Measurements from ENCODE around the gene MBNL1.

The MBNL1 gene

GRCh38 chr3:152271501-152272236 is 2.9 kb downstream of the MBNL1 start:
- peaks cover 60% of the 10 kb centered on the region for H3K36me3 Mint-ChIP-seq
- CTCF ChIA-PET, result interaction anchor here (2.6 kb wide), 1 partner anchor 28 kb away, joined by 8 read pairs; no protein-coding TSS in a partner anchor
- H3K4me1 Mint-ChIP-seq, result peaks cover 48% of the 10 kb centered on the region
- no peaks in the 10 kb centered on the region for H3K9me3 Mint-ChIP-seq
- H3K27me3 Mint-ChIP-seq, result no peaks in the 10 kb centered on the region
- peak overlapping the region; percentile 98 for H3K27ac Mint-ChIP-seq
- H3K4me3 Mint-ChIP-seq, result peak overlapping the region; percentile 95
- no peak for DNase-seq

- Mint-ChIP-seq H3K4me3 (peak overlapping the region; percentile 95), H3K27ac (peak overlapping the region; percentile 78), H3K36me3 (peaks cover 54% of the 10 kb centered on the region), H3K9me3 (no peaks in the 10 kb centered on the region), H3K4me1 (peaks cover 44% of the 10 kb centered on the region), H3K27me3 (no peaks in the 10 kb centered on the region)
- DNase-seq, result peak; percentile 43
- CTCF ChIA-PET, result interaction anchor here (0.8 to 2.1 kb wide), 4 partner anchors 10 to 201 kb away, joined by 3 to 7 read pairs (median 5); no protein-coding TSS in a partner anchor
These were observed 4.1 kb downstream of the MBNL1 start for GRCh38 chr3:152272771-152273242.

DNA sequence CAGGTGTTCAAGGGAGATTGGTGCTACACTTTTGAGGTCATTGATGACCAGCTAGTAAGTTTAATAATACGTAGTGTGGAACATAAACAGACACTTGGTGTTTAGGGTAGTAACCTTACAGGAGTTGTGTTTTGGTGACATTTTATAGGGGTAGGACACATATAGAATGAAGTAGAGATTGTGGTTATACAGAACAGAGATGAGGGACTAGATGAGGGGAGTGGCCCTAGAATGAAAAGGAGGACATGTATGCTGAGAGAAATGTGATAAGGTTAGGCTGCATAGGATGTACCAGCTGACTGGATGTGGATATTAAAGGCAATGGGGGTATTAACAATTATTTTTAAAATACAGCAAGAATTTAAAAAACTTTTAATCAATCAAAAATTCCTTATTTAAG is 8.0 kb downstream of the MBNL1 start:
- Mint-ChIP-seq H3K4me1 (peaks cover 75% of the 10 kb centered on the region), H3K4me3 (peak overlapping the region; percentile 39), H3K27me3 (no peaks in the 10 kb centered on the region), H3K27ac (peak overlapping the region; percentile 3), H3K36me3 (peaks cover 39% of the 10 kb centered on the region), H3K9me3 (no peaks in the 10 kb centered on the region)
- DNase-seq, result no peak
- CTCF ChIA-PET, result interaction anchor here (1.6 to 1.8 kb wide), 2 partner anchors 21 to 92 kb away, joined by 3 to 4 read pairs; no protein-coding TSS in a partner anchor

GRCh38 chr3:152277198-152277597 is 8.5 kb downstream of the MBNL1 start:
- Mint-ChIP-seq H3K36me3 (peaks cover 35% of the 10 kb centered on the region), H3K9me3 (no peaks in the 10 kb centered on the region), H3K4me3 (no peak overlapping the region), H3K27me3 (no peaks in the 10 kb centered on the region), H3K4me1 (peaks cover 77% of the 10 kb centered on the region), H3K27ac (peak overlapping the region; percentile 28)
- CTCF ChIA-PET, result interaction anchor here (1.6 to 1.8 kb wide), 2 partner anchors 21 to 93 kb away, joined by 3 to 4 read pairs; no protein-coding TSS in a partner anchor
- no peak for DNase-seq

DNA sequence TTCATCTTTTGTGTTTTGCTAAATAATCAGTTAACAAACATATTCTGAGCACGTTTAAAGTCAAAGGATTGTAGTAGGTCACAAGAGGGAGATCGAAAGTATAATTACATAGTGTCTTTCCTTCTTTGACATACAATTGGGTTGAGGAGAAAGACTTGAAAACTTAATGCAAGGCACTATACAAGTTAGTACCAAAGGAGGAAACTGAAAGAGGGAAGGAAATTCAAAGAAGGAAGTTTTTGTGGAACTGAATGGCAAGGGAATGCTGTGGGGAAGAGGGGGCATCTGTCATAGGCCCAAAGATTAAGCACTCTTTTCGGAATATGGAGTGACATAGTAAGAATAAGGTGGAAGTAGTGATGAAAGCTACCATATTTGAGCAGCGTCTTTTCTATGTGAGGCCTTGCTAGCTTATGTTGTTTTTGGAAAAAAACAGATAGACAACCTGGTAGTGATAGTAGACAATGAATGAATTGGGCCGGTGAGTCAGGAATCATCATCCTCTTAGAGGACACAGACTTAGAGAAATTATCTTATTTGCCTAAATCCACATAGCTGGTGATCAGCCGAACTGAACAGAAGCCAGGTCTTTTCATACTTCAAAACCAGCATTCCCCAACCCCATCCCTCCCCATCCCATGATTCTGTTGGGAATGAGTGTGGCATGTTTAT is 10.2 kb downstream of the MBNL1 start:
- Mint-ChIP-seq H3K4me1 (peaks cover 77% of the 10 kb centered on the region), H3K27me3 (no peaks in the 10 kb centered on the region), H3K4me3 (peak overlapping the region; percentile 48), H3K36me3 (peaks cover 26% of the 10 kb centered on the region), H3K9me3 (no peaks in the 10 kb centered on the region), H3K27ac (peak overlapping the region; percentile 70)
- CTCF ChIA-PET, result interaction anchor here (0.9 to 2.5 kb wide), 4 partner anchors 21 to 95 kb away, joined by 4 to 8 read pairs (median 4); no protein-coding TSS in a partner anchor
- no peak for DNase-seq

DNA sequence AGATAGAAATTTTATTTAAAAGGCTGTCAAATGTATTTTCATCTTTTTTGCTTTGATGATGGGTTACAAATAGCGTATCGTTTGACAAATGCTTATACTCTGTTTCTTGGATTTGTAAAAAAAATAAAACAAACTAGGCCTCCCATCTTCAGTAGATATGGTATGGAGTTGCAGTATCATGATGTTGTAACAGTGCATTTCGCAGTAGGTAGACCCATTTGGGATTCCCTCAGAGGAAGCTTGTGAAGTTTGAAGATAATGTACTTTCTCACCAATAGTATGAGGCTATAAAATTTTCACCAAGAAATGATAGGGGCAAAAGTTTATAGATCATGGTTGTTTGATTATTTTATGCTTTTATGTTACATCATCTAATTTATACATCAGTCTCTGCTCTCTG is 10.8 kb downstream of the MBNL1 start:
- Mint-ChIP-seq H3K27ac (peak overlapping the region; percentile 58), H3K27me3 (no peaks in the 10 kb centered on the region), H3K4me1 (peaks cover 77% of the 10 kb centered on the region), H3K4me3 (peak overlapping the region; percentile 29), H3K9me3 (no peaks in the 10 kb centered on the region), H3K36me3 (peaks cover 22% of the 10 kb centered on the region)
- CTCF ChIA-PET, result interaction anchor here (0.9 to 2.5 kb wide), 4 partner anchors 20 to 96 kb away, joined by 4 to 8 read pairs (median 4); no protein-coding TSS in a partner anchor
- no peak for DNase-seq

GRCh38 chr3:152280539-152280938 is 11.8 kb downstream of the MBNL1 start:
- Mint-ChIP-seq H3K4me3 (peak overlapping the region; percentile 61), H3K27ac (peak overlapping the region; percentile 54), H3K27me3 (no peaks in the 10 kb centered on the region), H3K36me3 (peaks cover 24% of the 10 kb centered on the region), H3K4me1 (peaks cover 78% of the 10 kb centered on the region), H3K9me3 (no peaks in the 10 kb centered on the region)
- DNase-seq, result no peak
- CTCF ChIA-PET, result interaction anchor here (1.1 to 2.5 kb wide), 4 partner anchors 9 to 136 kb away, joined by 3 to 8 read pairs (median 4); no protein-coding TSS in a partner anchor

DNA sequence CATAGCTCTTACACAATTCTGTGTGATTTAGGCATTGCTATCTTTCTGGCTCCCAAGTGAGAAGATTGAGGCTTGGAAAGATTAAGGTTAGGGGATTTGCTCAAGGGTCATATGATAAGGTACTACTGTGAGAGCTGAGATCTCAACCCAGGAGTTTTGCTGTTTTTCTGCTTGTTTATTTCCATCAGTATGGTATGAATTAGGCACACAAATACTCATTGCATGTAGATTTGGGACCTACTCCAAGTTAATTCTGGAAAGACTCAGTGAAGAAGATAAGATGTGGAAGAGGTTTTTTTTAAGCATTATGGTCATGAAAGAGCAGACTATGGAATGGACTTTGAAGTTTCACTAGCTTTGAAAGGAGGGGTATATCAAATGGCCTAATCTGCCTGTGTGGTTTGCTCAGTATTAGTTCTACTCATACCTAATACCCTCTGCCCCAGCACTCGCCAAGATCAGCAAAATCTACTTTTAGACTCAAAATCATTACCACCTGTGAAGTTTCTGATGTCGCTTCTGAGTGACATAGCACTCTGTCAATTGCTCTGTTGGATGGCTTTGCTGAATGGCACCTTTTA is 12.5 kb downstream of the MBNL1 start:
- Mint-ChIP-seq H3K36me3 (peaks cover 28% of the 10 kb centered on the region), H3K9me3 (no peaks in the 10 kb centered on the region), H3K27ac (peak overlapping the region; percentile 0), H3K4me3 (peak overlapping the region; percentile 5), H3K27me3 (no peaks in the 10 kb centered on the region), H3K4me1 (peaks cover 79% of the 10 kb centered on the region)
- DNase-seq, result no peak
- CTCF ChIA-PET, result interaction anchor here (1.1 to 2.5 kb wide), 4 partner anchors 9 to 136 kb away, joined by 3 to 8 read pairs (median 4); no protein-coding TSS in a partner anchor

DNA sequence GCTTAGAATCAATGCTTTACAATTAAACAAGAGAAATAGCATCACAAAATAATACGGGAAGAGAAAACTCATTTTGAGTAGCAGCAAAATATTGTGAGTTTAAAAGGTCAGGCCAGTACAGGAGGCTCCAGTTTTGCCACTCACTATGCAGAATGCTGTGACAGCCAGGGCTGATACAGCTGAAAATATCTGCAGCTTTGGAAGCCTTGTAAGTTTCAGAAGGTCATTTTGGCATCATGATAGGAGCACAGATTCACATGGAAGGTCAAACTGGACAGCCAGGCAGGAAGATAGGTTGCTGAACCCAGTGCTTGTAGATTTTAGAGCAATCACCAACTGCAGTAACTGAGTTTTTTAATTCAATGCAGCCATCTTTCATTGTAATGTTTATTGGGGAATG is 14.1 kb downstream of the MBNL1 start:
- no peak overlapping the region for H3K27ac Mint-ChIP-seq
- no peak overlapping the region for H3K4me3 Mint-ChIP-seq

DNA sequence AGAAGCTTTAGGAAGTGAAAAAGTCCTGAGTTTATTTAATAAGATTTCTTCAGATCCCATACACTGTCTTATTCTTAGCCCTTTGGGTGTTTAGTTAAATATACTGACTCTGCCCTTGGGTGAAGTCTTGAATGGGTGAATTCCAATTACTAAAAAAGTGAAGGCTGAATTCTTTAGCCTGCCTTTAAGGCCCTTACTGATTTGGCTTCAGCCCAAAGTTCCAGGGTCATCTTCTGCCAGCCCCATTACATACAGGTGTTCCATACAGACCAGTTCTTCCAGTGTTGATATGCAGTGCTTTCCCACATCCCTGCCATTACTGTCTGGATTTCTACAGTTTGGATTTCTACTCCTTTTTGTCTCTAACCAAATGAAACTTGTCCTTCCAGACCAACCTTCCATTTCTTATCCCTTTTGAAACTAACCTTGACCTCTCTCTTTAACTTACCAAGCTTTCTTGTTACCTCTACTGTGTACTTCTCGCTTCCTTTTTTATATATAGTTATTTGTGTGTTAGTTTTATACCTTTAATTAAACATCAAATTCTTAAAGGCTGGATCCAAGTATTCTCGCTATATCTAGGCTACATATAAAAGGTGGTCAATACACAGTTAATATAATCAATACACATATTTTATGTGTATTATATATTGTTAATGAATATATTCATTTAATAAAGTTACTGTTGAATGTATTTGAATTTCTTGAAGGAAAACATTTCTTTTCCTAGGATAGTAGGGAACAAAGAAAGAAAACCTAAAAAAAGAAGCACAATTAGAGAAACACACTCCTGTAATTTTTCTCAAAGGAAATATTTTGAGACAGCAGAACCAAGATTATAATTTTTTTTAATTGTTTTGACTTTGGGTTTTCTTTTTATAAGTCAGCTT is 15.0 kb downstream of the MBNL1 start:
- no peak for DNase-seq
- peak overlapping the region; percentile 62 for H3K27ac Mint-ChIP-seq
- CTCF ChIA-PET, result interaction anchor here (0.7 to 1.5 kb wide), 4 partner anchors 11 to 211 kb away, joined by 3 to 5 read pairs (median 3); no protein-coding TSS in a partner anchor
- H3K4me3 Mint-ChIP-seq, result peak overlapping the region; percentile 4
- H3K4me1 Mint-ChIP-seq, result peaks cover 82% of the 10 kb centered on the region
- peaks cover 23% of the 10 kb centered on the region for H3K36me3 Mint-ChIP-seq
- no peaks in the 10 kb centered on the region for H3K27me3 Mint-ChIP-seq
- H3K9me3 Mint-ChIP-seq, result no peaks in the 10 kb centered on the region

More for the DNA sequence above, 14.1 kb downstream of the MBNL1 start:
- CTCF ChIA-PET, result interaction anchor here (0.7 to 1.5 kb wide), 3 partner anchors 10 to 99 kb away, joined by 3 to 5 read pairs (median 3); no protein-coding TSS in a partner anchor
- Mint-ChIP-seq H3K4me1 (peaks cover 81% of the 10 kb centered on the region), H3K27me3 (no peaks in the 10 kb centered on the region), H3K9me3 (no peaks in the 10 kb centered on the region), H3K36me3 (peaks cover 24% of the 10 kb centered on the region)
- DNase-seq, result no peak

DNA sequence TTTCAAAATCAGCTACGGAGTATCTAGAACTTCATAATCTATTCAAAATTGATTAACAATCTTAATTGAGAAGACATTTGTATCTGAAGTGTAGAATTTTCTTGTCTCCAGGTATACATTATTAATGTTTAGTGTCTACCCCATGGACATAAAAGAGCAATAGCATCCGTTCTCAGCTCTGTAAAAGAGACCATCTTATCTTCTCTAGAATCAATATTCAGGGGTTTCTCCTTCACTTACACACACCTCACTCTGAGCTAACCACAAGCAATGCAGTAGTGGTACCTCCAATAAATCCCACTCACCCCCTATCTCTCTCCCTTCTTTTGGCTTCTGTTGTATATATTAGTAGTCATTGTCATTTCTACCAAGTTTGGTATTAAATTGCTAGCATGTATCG is 16.2 kb downstream of the MBNL1 start:
- Mint-ChIP-seq H3K27ac (peak overlapping the region; percentile 75), H3K4me1 (peaks cover 80% of the 10 kb centered on the region), H3K4me3 (peak overlapping the region; percentile 19), H3K27me3 (no peaks in the 10 kb centered on the region), H3K9me3 (no peaks in the 10 kb centered on the region), H3K36me3 (peaks cover 20% of the 10 kb centered on the region)
- no peak for DNase-seq
- CTCF ChIA-PET, result interaction anchor here (1.2 to 1.5 kb wide), 3 partner anchors 13 to 213 kb away, joined by 3 to 5 read pairs (median 3); no protein-coding TSS in a partner anchor

- Mint-ChIP-seq H3K4me3 (peak overlapping the region; percentile 16), H3K4me1 (peaks cover 80% of the 10 kb centered on the region), H3K9me3 (no peaks in the 10 kb centered on the region), H3K27ac (peak overlapping the region; percentile 69), H3K27me3 (no peaks in the 10 kb centered on the region), H3K36me3 (peaks cover 16% of the 10 kb centered on the region)
- DNase-seq, result no peak
- CTCF ChIA-PET, result interaction anchor here (1.2 to 1.4 kb wide), 2 partner anchors 12 to 101 kb away, joined by 3 to 5 read pairs; no protein-coding TSS in a partner anchor
These were observed 16.8 kb downstream of the MBNL1 start for GRCh38 chr3:152285509-152285908.
